Measurements from ENCODE around the gene CFAP90.

CFAP90 gene

GRCh38 chr5:7876867-7877266 is 25.9 kb upstream of the CFAP90 start:
- TF ChIP-seq JUND (IDR thresholded peaks at IDR 0.05; ENCODE audit: low read depth): no peak
- DNase-seq (ENCODE audit: low read depth in 1 of 2, low spot score in 1 of 2): no peak
- in situ Hi-C loops (cut with HindIII; ENCODE audit: low pct_unique_long_range_greater_than_20kb, low sequenced_read_pairs): no loop called here

GRCh38 chr5:7875151-7875550 is 24.2 kb upstream of the CFAP90 start:
- in situ Hi-C loops (cut with HindIII; ENCODE audit: low pct_unique_long_range_greater_than_20kb, low sequenced_read_pairs): no loop called here
- DNase-seq (ENCODE audit: low read depth in 1 of 2, low spot score in 1 of 2): no peak

GRCh38 chr5:7874639-7875038 is 23.7 kb upstream of the CFAP90 start:
- in situ Hi-C loops (cut with HindIII; ENCODE audit: low pct_unique_long_range_greater_than_20kb, low sequenced_read_pairs): no loop called here
- no peak for TF ChIP-seq JUND (IDR thresholded peaks at IDR 0.05; ENCODE audit: low read depth)
- no peak for DNase-seq (ENCODE audit: low read depth in 1 of 2, low spot score in 1 of 2)

More at GRCh38 chr5:7875151-7875550, 24.2 kb upstream of the CFAP90 start:
- TF ChIP-seq JUND (IDR thresholded peaks at IDR 0.05; ENCODE audit: low read depth): no peak

- no peak for TF ChIP-seq JUND (IDR thresholded peaks at IDR 0.05; ENCODE audit: low read depth)
- DNase-seq (ENCODE audit: low read depth in 1 of 2, low spot score in 1 of 2): no peak
- in situ Hi-C loops (cut with HindIII; ENCODE audit: low pct_unique_long_range_greater_than_20kb, low sequenced_read_pairs): no loop called here
Measured at GRCh38 chr5:7873216-7873615, 22.3 kb upstream of the CFAP90 start.

- no peak for TF ChIP-seq JUND (IDR thresholded peaks at IDR 0.05; ENCODE audit: low read depth)
- no peak for DNase-seq (ENCODE audit: low read depth in 1 of 2, low spot score in 1 of 2)
- in situ Hi-C loops (cut with HindIII; ENCODE audit: low pct_unique_long_range_greater_than_20kb, low sequenced_read_pairs): no loop called here
Measured at GRCh38 chr5:7872517-7873130, 21.7 kb upstream of the CFAP90 start.

GRCh38 chr5:7871653-7872052 is 20.7 kb upstream of the CFAP90 start:
- no peak for TF ChIP-seq JUND (IDR thresholded peaks at IDR 0.05; ENCODE audit: low read depth)
- in situ Hi-C loops (cut with HindIII; ENCODE audit: low pct_unique_long_range_greater_than_20kb, low sequenced_read_pairs): no loop called here
- no peak for DNase-seq (ENCODE audit: low read depth in 1 of 2, low spot score in 1 of 2)

GRCh38 chr5:7869474-7870136 is 18.7 kb upstream of the CFAP90 start:
- TF ChIP-seq JUND (IDR thresholded peaks at IDR 0.05; ENCODE audit: low read depth): no peak
- in situ Hi-C loops (cut with HindIII; ENCODE audit: low pct_unique_long_range_greater_than_20kb, low sequenced_read_pairs): no loop called here
- DNase-seq (ENCODE audit: low read depth in 1 of 2, low spot score in 1 of 2): no peak

GRCh38 chr5:7868773-7869473 is 18.0 kb upstream of the CFAP90 start, which contains the start of the genes FASTKD3 and MTRR:
Gene FASTKD3, minus strand, starts transcription at chr5:7869031. Its CDS starts 948 bp downstream, at chr5:7868083.
Gene MTRR, plus strand, starts transcription at chr5:7869148. Its CDS starts 1,647 bp downstream, at chr5:7870795.
- DNase-seq (ENCODE audit: low read depth in 1 of 2, low spot score in 1 of 2): peak; percentile 94 to 96
- no peak for TF ChIP-seq JUND (IDR thresholded peaks at IDR 0.05; ENCODE audit: low read depth)
- in situ Hi-C loops (cut with HindIII; ENCODE audit: low pct_unique_long_range_greater_than_20kb, low sequenced_read_pairs): no loop called here

GRCh38 chr5:7868427-7868772 is 17.5 kb upstream of the CFAP90 start:
- no peak for TF ChIP-seq JUND (IDR thresholded peaks at IDR 0.05; ENCODE audit: low read depth)
- in situ Hi-C loops (cut with HindIII; ENCODE audit: low pct_unique_long_range_greater_than_20kb, low sequenced_read_pairs): no loop called here
- DNase-seq (ENCODE audit: low read depth in 1 of 2, low spot score in 1 of 2): no peak

GRCh38 chr5:7867260-7867659 is 16.3 kb upstream of the CFAP90 start:
- no peak for TF ChIP-seq JUND (IDR thresholded peaks at IDR 0.05; ENCODE audit: low read depth)
- no peak for DNase-seq (ENCODE audit: low read depth in 1 of 2, low spot score in 1 of 2)
- in situ Hi-C loops (cut with HindIII; ENCODE audit: low pct_unique_long_range_greater_than_20kb, low sequenced_read_pairs): no loop called here

- in situ Hi-C loops (cut with HindIII; ENCODE audit: low pct_unique_long_range_greater_than_20kb, low sequenced_read_pairs): no loop called here
- no peak for DNase-seq (ENCODE audit: low read depth in 1 of 2, low spot score in 1 of 2)
- TF ChIP-seq JUND (IDR thresholded peaks at IDR 0.05; ENCODE audit: low read depth): no peak
Measured at GRCh38 chr5:7866196-7866595, 15.3 kb upstream of the CFAP90 start.

GRCh38 chr5:7857926-7858632 is 7.1 kb upstream of the CFAP90 start:
- in situ Hi-C loops (cut with HindIII; ENCODE audit: low pct_unique_long_range_greater_than_20kb, low sequenced_read_pairs): no loop called here
- DNase-seq (ENCODE audit: low read depth in 1 of 2, low spot score in 1 of 2): no peak
- no peak for TF ChIP-seq JUND (IDR thresholded peaks at IDR 0.05; ENCODE audit: low read depth)
